ENCODE data around the gene ANKRD63. TPM values are rescaled to one million over a fixed set of nuclear protein-coding genes. Genes with fewer than 3 reads are reported as not detected.

Gene ANKRD63
- total RNA-seq, 1 donor from 2014 or later: 0.20 TPM

GRCh38 chr15:40295877-40296560 is 13.2 kb upstream of the ANKRD63 start:
- no peak for DNase-seq (ENCODE audit: low read depth, low spot score)

GRCh38 chr15:40295297-40295696 is 12.4 kb upstream of the ANKRD63 start:
- no peak for DNase-seq (ENCODE audit: low read depth, low spot score)

- no peak for DNase-seq (ENCODE audit: low read depth, low spot score)
Measured at GRCh38 chr15:40293905-40294895, 11.3 kb upstream of the ANKRD63 start.

- no peak for DNase-seq (ENCODE audit: low read depth, low spot score)
Measured at GRCh38 chr15:40293006-40293405, 10.1 kb upstream of the ANKRD63 start.

- no peak for DNase-seq (ENCODE audit: low read depth, low spot score)
Measured at GRCh38 chr15:40292246-40292645, 9.4 kb upstream of the ANKRD63 start.

GRCh38 chr15:40290918-40291574 is 8.2 kb upstream of the ANKRD63 start:
- DNase-seq (ENCODE audit: low read depth, low spot score): no peak

GRCh38 chr15:40290545-40290917 is 7.7 kb upstream of the ANKRD63 start:
- no peak for DNase-seq (ENCODE audit: low read depth, low spot score)

GRCh38 chr15:40289140-40289775 is 6.4 kb upstream of the ANKRD63 start:
- no peak for DNase-seq (ENCODE audit: low read depth, low spot score)

- DNase-seq (ENCODE audit: low read depth, low spot score): no peak
Measured at GRCh38 chr15:40287968-40288367, 5.1 kb upstream of the ANKRD63 start.

- no peak for DNase-seq (ENCODE audit: low read depth, low spot score)
Measured at GRCh38 chr15:40287505-40287904, 4.6 kb upstream of the ANKRD63 start.

- DNase-seq (ENCODE audit: low read depth, low spot score): no peak
Measured at GRCh38 chr15:40286794-40287193, 3.9 kb upstream of the ANKRD63 start.

- no peak for DNase-seq (ENCODE audit: low read depth, low spot score)
Measured at GRCh38 chr15:40286061-40286532, 3.2 kb upstream of the ANKRD63 start.

- DNase-seq (ENCODE audit: low read depth, low spot score): no peak
Measured at GRCh38 chr15:40285554-40286011, 2.7 kb upstream of the ANKRD63 start.

- DNase-seq (ENCODE audit: low read depth, low spot score): no peak
Measured at GRCh38 chr15:40285151-40285550, 2.3 kb upstream of the ANKRD63 start.

- DNase-seq (ENCODE audit: low read depth, low spot score): no peak
Measured at GRCh38 chr15:40283615-40284300, 894 bp upstream of the ANKRD63 start.

GRCh38 chr15:40282147-40282868 is 556 bp downstream of the ANKRD63 start:
- DNase-seq (ENCODE audit: low read depth, low spot score): no peak

GRCh38 chr15:40281801-40282146 is 1.1 kb downstream of the ANKRD63 start:
- DNase-seq (ENCODE audit: low read depth, low spot score): no peak

GRCh38 chr15:40281057-40281800 is 1.6 kb downstream of the ANKRD63 start:
- DNase-seq (ENCODE audit: low read depth, low spot score): no peak

GRCh38 chr15:40280260-40281056 is 2.4 kb downstream of the ANKRD63 start:
- no peak for DNase-seq (ENCODE audit: low read depth, low spot score)
